HepG2 (cell line): ENCODE measurements around the gene RAB1B. TPM values are rescaled to one million over a fixed set of nuclear protein-coding genes. Genes with fewer than 3 reads are reported as not detected.

Source experiments
- AGO1 ChIP-seq: fragments of 200-400 bp; formaldehyde crosslinking; IDR thresholded peaks from 2 replicates; pipeline ENCODE4 v1.6.1; 2017; ENCODE audit warnings: mild to moderate bottlenecking, low read depth, low read length, moderate library complexity; ENCODE audit not compliant: poor library complexity, severe bottlenecking
- ATF5 ChIP-seq: sonication (generic); formaldehyde crosslinking; IDR thresholded peaks from 2 replicates; pipeline ENCODE4 v1.4.0; 2020; ENCODE audit warnings: mild to moderate bottlenecking, low read depth, missing genetic modification reagents
- ATRX ChIP-seq: sonication (generic); formaldehyde crosslinking; IDR thresholded peaks from 2 replicates; pipeline ENCODE4 v1.4.0; 2020; ENCODE audit warnings: missing genetic modification reagents, borderline replicate concordance
- EEA1 ChIP-seq: sonication (generic); formaldehyde crosslinking; IDR thresholded peaks from 2 replicates; pipeline ENCODE4 v1.5.1; 2020; ENCODE audit warnings: mild to moderate bottlenecking, missing genetic modification reagents, borderline replicate concordance
- HNF4G ChIP-seq, 2 experiments: sonication (generic) in 1 of 2; formaldehyde crosslinking in 1 of 2; IDR thresholded peaks; 2 replicates each; pipeline versions ENCODE4 v1.4.0 to v1.6.1; 2011 to 2020; ENCODE audit warnings: borderline replicate concordance in 2 of 2, low read depth in 2 of 2, mild to moderate bottlenecking in 2 of 2, low read length in 1 of 2, missing genetic modification reagents in 1 of 2, moderate library complexity in 1 of 2
- NR2F2 ChIP-seq: IDR thresholded peaks from 2 replicates; pipeline ENCODE4 v1.6.1; 2012; ENCODE audit warnings: low read depth, inconsistent platforms, borderline replicate concordance
- PAWR ChIP-seq: sonication (generic); formaldehyde crosslinking; IDR thresholded peaks from 2 replicates; pipeline ENCODE4 v1.4.0; 2020; ENCODE audit warnings: missing genetic modification reagents, mild to moderate bottlenecking, borderline replicate concordance
- ZHX2 ChIP-seq, 2 experiments: sonication (generic) in 1 of 2; formaldehyde crosslinking in 1 of 2; IDR thresholded peaks; 2 replicates each; pipeline versions ENCODE4 v1.6.1 to v1.9.0; 2014 to 2022; ENCODE audit warnings: antibody characterized with exemption in 1 of 2, borderline replicate concordance in 1 of 2, inconsistent platforms in 1 of 2, low read depth in 1 of 2, missing genetic modification reagents in 1 of 2
- ZNF274 ChIP-seq: sonication (generic); formaldehyde crosslinking; IDR thresholded peaks from 2 replicates; pipeline ENCODE4 v1.5.1; 2020; ENCODE audit warnings: mild to moderate bottlenecking, missing genetic modification reagents
- ZNF335 ChIP-seq: sonication (generic); formaldehyde crosslinking; IDR thresholded peaks from 2 replicates; pipeline ENCODE4 v1.4.0; 2020; ENCODE audit warnings: missing genetic modification reagents
- ZNF567 ChIP-seq: sonication (generic); formaldehyde crosslinking; IDR thresholded peaks from 2 replicates; pipeline ENCODE4 v1.8.1; 2023; ENCODE audit warnings: mild to moderate bottlenecking, missing genetic modification reagents, borderline replicate concordance
- ZNF607 ChIP-seq: sonication (generic); formaldehyde crosslinking; IDR thresholded peaks from 2 replicates; pipeline ENCODE4 v1.5.1; 2020; ENCODE audit warnings: missing genetic modification reagents, mild to moderate bottlenecking, borderline replicate concordance
- ZNF782 ChIP-seq: sonication (generic); formaldehyde crosslinking; IDR thresholded peaks from 2 replicates; pipeline ENCODE4 v1.4.0; 2020; ENCODE audit warnings: missing genetic modification reagents, mild to moderate bottlenecking, borderline replicate concordance
- ZSCAN5A ChIP-seq: sonication (generic); formaldehyde crosslinking; IDR thresholded peaks from 2 replicates; pipeline ENCODE4 v1.8.0; 2022; ENCODE audit warnings: mild to moderate bottlenecking, missing genetic modification reagents, borderline replicate concordance
- polyA plus RNA-seq, 8 experiments: library from polyadenylated mRNA; depleted of rRNA in 3 of 8; stranded (reverse) in 7 of 8; unstranded in 1 of 8; fragments of >200 nt; fragmentation: Illumina TruSeq in 4 of 8; extraction: Trizol in 4 of 8; gene quantifications; 2 replicates each; pipeline versions ENCODE4 v1.2.1 to v1.2.3, GENCODE V29; 2011 to 2016; ENCODE audit warnings: low read depth in 4 of 8, missing spikeins in 1 of 8, mixed read lengths in 1 of 8; ENCODE audit not compliant: insufficient read depth in 1 of 8
- total RNA-seq, 5 experiments: library from RNA; depleted of rRNA; stranded (reverse); fragments of >200 nt; fragmentation: Illumina TruSeq; extraction: Trizol; gene quantifications; 2 replicates each; pipeline ENCODE4 v1.2.3, GENCODE V29; 2016; ENCODE audit warnings: low read depth in 1 of 5
- TF ChIP-seq, protein P1 (sequence below): sonication (generic); formaldehyde crosslinking; IDR thresholded peaks from 2 replicates; pipeline ENCODE4 v1.4.0; 2020; ENCODE audit warnings: missing genetic modification reagents, borderline replicate concordance

Gene RAB1B
- total and polyA plus RNA-seq, 2 of the 13 experiments (the other 11 are each of a cell fraction or from before 2014, with no cell fraction given): 77.9 to 87.9 TPM

DNA sequence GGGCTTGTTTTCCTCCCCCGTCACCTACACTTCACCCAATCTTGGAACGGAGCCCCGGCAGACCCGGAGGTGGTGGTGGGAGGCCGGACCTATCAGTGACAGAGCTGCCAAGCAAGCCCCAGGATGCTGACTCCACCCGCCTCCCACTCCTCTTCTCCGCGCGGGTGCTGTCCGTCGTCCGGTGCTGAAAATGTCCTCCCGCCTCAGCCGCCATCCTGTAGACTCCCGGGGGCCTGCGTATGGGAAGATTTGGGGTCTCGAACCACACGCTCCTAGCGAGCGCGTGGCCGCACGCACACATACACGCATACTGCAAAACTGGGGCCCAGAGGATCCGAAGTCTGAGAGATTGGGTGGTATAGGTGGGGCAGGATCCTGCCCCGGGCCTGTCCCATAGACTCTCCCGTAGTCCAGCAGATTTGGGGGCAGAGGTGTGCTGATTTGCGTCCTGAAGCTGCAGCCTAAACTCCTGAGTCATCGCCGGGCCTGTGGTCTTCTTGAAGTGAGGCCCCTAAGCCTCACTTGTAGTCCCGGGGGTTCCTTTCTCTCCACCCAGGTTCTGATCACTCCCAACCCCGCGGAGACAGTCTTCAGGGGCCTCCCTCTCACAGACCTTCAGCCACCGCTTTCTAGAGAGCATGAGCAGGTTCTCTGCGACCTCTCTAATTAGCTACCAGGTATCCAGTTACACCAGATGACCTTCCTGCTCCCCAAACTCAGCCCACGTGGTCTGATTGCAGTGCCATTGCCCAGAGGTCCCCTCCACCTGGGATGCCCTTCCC, 21.3 kb downstream of the RAB1B start (continued):
- TF ChIP-seq ZHX2 (IDR thresholded peaks at IDR 0.05; ENCODE audit: low read depth) (no peak), ZHX2 (CRISPR knock-in tag; IDR thresholded peaks at IDR 0.05; ENCODE audit: borderline replicate concordance) (no peak), HNF4G (IDR thresholded peaks at IDR 0.05; ENCODE audit: borderline replicate concordance, low read depth, low read length) (no peak), HNF4G (CRISPR knock-in tag; IDR thresholded peaks at IDR 0.05; ENCODE audit: borderline replicate concordance, low read depth) (no peak), EEA1 (CRISPR knock-in tag) (0 out of 2 replicates have a peak, but pooled peaks have one; percentile 64), PAWR (no peak), ZNF782 (CRISPR knock-in tag) (0 out of 2 replicates have a peak, but pooled peaks have one; percentile 67), ZNF607 (CRISPR knock-in tag) (peak; percentile 79), ZSCAN5A (CRISPR knock-in tag) (0 out of 2 replicates have a peak, but pooled peaks have one; percentile 39), ZNF274 (CRISPR knock-in tag) (peak; percentile 66; the same call in 1 of the 2 replicates), ZNF567 (CRISPR knock-in tag) (no peak), ATF5 (0 out of 2 replicates have a peak, but pooled peaks have one; percentile 48), AGO1 (no peak), NR2F2 (no peak), ZNF335 (peak; percentile 45; the same call in 1 of the 2 replicates), ATRX (CRISPR knock-in tag) (0 out of 2 replicates have a peak, but pooled peaks have one; percentile 37)
- TF ChIP-seq, protein P1, sequence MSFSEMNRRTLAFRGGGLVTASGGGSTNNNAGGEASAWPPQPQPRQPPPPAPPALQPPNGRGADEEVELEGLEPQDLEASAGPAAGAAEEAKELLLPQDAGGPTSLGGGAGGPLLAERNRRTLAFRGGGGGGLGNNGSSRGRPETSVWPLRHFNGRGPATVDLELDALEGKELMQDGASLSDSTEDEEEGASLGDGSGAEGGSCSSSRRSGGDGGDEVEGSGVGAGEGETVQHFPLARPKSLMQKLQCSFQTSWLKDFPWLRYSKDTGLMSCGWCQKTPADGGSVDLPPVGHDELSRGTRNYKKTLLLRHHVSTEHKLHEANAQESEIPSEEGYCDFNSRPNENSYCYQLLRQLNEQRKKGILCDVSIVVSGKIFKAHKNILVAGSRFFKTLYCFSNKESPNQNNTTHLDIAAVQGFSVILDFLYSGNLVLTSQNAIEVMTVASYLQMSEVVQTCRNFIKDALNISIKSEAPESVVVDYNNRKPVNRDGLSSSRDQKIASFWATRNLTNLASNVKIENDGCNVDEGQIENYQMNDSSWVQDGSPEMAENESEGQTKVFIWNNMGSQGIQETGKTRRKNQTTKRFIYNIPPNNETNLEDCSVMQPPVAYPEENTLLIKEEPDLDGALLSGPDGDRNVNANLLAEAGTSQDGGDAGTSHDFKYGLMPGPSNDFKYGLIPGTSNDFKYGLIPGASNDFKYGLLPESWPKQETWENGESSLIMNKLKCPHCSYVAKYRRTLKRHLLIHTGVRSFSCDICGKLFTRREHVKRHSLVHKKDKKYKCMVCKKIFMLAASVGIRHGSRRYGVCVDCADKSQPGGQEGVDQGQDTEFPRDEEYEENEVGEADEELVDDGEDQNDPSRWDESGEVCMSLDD (CRISPR knock-in tag): peak; percentile 71
